Spleen (tissue), 7 donors: ENCODE data around the gene EVL.

ENCODE experiments used
- CTCF ChIP-seq, 11 experiments: fragments of 200-600 bp in 7 of 11; fragments of 450-650 bp in 4 of 11; sonication (generic) in 4 of 11; IDR thresholded peaks in 8 of 11; conservative IDR thresholded peaks in 3 of 11; 1 replicate in 7 of 11; 2 replicates in 4 of 11; pipeline versions ENCODE4 v1.4.0 to v1.8.0; 2016 to 2021; ENCODE audit warnings: antibody characterized with exemption in 11 of 11, inconsistent platforms in 4 of 11, mild to moderate bottlenecking in 1 of 11
- POLR2A ChIP-seq, 3 donors: fragments of 450-650 bp; IDR thresholded peaks; one replicate each; pipeline ENCODE4 v1.5.1; 2017; ENCODE audit warnings: antibody characterized with exemption in 3 of 3, mild to moderate bottlenecking in 1 of 3
- POLR2AphosphoS5 ChIP-seq, 3 donors: sonication (generic); formaldehyde crosslinking; IDR thresholded peaks; one replicate each; pipeline ENCODE4 v1.5.1; 2017; ENCODE audit warnings: antibody characterized with exemption in 3 of 3
- donor health status: DM: no; HTN: no; CAD: no; lungs with moderate emphysema.
- donor health status: DM: no; HTN: no; CAD: no.
- donor health status: DM: no; HTN: no; CAD: no.

DNA sequence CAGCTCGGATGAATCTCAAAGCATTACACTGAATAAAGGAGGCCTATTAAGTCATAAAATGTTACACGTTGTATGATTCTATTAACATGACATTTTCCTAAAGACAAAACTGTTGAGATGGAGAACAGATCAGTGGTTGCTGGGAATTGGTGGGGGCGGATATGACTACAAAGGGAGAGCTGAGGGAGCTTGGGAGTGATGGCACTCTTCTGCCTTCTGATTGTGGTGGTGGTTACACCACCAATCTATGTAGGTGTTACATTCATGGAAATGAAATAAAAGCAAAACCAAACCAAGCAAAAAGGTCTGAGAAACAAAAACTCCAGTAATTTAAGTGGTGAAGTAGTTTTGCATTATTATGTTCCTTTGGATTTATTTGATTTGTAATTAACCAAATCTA, 16.4 kb upstream of the EVL start:
- no peak for TF ChIP-seq CTCF (IDR thresholded peaks at IDR 0.05 in 8 of 11, conservative IDR thresholded peaks at IDR 0.05 in 3 of 11)
- no peak for TF ChIP-seq POLR2AphosphoS5 (IDR thresholded peaks at IDR 0.05)
- no peak for TF ChIP-seq POLR2A (IDR thresholded peaks at IDR 0.05)
